Retinal pigment epithelial cell (primary cell): ENCODE data around the gene PLEKHA5.

Source experiments
- DNase-seq: peaks from one replicate; pipeline ENCODE4 v3.0.0-alpha.2; 2010; ENCODE audit warnings: low read depth
- H3K4me3 ChIP-seq: 2 replicates; pipeline ENCODE4 v1.5.1; 2011; ENCODE audit warnings: mild to moderate bottlenecking, low read length, control low read depth, moderate library complexity
- TF ChIP-seq, protein P1 (sequence below): conservative IDR thresholded peaks from 2 replicates; pipeline ENCODE4 v1.5.1; 2011; ENCODE audit warnings: low read depth, low read length, control low read depth, inconsistent platforms

PLEKHA5 gene

GRCh38 chr12:19239102-19239501 is 109.6 kb downstream of the PLEKHA5 start:
- DNase-seq = no peak
- TF ChIP-seq, protein P1, sequence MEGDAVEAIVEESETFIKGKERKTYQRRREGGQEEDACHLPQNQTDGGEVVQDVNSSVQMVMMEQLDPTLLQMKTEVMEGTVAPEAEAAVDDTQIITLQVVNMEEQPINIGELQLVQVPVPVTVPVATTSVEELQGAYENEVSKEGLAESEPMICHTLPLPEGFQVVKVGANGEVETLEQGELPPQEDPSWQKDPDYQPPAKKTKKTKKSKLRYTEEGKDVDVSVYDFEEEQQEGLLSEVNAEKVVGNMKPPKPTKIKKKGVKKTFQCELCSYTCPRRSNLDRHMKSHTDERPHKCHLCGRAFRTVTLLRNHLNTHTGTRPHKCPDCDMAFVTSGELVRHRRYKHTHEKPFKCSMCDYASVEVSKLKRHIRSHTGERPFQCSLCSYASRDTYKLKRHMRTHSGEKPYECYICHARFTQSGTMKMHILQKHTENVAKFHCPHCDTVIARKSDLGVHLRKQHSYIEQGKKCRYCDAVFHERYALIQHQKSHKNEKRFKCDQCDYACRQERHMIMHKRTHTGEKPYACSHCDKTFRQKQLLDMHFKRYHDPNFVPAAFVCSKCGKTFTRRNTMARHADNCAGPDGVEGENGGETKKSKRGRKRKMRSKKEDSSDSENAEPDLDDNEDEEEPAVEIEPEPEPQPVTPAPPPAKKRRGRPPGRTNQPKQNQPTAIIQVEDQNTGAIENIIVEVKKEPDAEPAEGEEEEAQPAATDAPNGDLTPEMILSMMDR = no peak
- H3K4me3 ChIP-seq = no peak overlapping the region

- DNase-seq = peak; percentile 70
- TF ChIP-seq, protein P1 = no peak
- H3K4me3 ChIP-seq = peak overlapping the region; percentile 28
Measured at GRCh38 chr12:19239616-19240234, 110.2 kb downstream of the PLEKHA5 start.

DNA sequence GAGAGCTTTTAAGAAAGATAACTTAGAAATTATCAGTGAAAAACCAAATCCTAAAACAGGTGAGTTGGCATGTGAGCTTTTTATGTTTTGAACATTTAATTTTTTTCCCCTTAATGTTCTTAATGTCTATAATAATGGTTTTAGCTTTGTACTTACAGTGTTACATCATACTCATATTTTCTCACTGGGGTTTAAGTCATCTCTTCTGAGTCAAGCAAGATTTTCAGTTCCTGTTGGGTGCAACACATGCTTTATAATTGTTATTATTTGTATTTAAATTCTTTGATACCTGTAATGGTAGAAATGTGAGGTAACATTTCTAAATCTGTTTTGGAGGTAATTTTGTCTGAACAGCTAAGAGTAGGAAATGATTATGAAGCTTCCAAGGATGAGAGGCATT is 113.0 kb downstream of the PLEKHA5 start:
- no peak for DNase-seq
- TF ChIP-seq, protein P1 = no peak

DNA sequence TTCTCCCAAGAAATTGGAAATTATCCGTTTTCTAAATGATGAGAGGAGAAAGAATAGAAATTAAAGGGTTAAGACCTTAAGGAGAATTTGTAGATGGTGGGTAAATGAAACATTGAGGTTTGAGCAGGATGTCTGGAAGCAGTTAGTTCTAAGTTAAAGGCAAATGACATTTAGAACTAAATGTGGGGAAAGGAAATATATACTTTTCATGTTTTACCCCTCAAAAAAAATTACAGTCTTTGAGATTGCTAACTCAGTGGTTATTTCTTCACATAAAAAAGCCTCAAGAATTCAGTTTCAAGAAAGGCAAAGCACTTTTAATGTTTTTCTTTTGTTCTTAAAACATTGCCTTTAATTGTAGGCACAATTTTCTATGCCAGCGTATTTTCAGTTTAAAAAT is 114.0 kb downstream of the PLEKHA5 start:
- no peak for DNase-seq
- no peak overlapping the region for H3K4me3 ChIP-seq
- TF ChIP-seq, protein P1 = no peak

More for the DNA sequence above, 113.0 kb downstream of the PLEKHA5 start:
- H3K4me3 ChIP-seq = no peak overlapping the region

DNA sequence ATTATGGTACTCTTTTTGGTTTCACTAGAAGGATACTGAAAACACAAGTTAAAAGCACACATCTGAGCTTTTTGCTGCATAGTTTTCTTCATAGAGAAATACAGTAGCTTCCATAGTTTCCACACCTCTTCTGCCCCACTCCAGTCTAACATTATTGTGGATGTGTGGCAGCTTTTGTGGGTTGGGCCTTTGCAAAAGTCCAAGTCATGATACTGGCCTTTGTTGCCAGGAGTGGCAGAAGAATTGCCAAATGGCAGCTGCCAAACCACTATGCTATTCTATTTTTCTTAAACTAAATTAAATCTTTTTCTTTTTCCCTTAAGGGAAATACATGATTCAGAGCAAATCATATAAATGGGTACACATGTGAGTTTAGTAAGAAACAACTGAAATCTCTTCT is 114.8 kb downstream of the PLEKHA5 start:
- no peak for DNase-seq
- TF ChIP-seq, protein P1 = no peak
- no peak overlapping the region for H3K4me3 ChIP-seq

DNA sequence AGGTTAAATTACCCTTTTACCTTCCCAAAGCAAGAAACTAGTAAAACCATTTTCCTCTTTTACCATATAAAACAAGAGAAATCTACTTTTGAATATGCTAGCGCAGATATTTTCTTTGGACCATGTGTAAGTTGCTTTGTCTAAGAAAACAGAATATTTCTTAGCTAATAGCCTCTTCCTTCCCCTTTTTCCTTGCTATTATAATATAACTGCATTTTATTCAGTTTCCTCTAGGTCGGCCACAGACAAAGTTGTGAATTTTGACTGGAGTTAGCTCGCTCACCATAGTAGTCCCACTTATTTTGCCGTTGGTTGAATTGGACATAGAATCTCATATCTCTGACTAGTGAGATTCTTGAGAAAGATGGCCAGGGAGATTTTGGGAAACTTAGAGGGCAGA is 115.6 kb downstream of the PLEKHA5 start:
- DNase-seq = no peak
- TF ChIP-seq, protein P1 = no peak
- no peak overlapping the region for H3K4me3 ChIP-seq

GRCh38 chr12:19245666-19246065 is 116.1 kb downstream of the PLEKHA5 start:
- DNase-seq = no peak

More at GRCh38 chr12:19245666-19246065, 116.1 kb downstream of the PLEKHA5 start:
- TF ChIP-seq, protein P1 = no peak
- no peak overlapping the region for H3K4me3 ChIP-seq
